ENCODE data around the gene TRAPPC11. TPM values are rescaled to one million over a fixed set of nuclear protein-coding genes. Genes with fewer than 3 reads are reported as not detected.

Gene TRAPPC11
- total RNA-seq, 1 experiment from 2014 or later = 24.6 TPM

DNA sequence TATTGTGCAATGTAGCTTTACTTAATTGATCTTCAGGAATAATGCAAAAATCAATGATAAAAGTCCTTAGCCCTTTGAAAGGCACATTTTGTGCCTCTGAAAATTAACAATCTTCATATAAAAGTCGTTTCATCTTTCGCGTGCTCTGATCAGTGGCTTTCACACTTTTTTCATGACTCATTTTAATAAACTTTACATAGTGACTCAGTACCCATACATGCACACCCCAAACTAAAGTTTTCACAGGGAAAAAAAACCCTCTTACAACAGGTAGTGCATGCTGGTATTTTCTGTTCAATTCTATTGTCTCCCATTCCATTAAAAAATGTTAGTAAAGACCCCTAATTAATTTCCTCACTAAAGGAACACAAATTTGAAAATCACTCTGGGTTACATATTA is 21.6 kb upstream of the TRAPPC11 start:
- DNase-seq (ENCODE audit: low read depth) = peak; percentile 58

DNA sequence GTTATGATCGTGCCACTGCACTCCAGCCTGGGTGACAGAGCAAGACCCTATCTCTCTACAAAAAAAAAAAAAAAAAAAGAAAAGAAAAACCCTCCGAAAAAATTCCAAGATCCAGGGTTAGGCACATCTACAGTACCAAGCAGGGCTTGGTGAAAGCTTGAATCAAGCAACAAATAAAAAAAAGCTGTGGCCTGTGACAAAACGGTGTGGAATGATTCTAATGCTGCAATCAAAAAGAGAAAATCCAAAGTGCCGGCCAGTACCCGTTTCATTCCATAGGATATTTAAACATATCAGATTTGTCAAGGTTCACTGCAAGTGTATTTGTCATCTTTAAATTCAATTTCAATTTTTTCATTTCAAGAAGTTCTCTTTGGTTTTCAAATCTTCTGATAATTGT is 20.7 kb upstream of the TRAPPC11 start:
- peak; percentile 55 for DNase-seq (ENCODE audit: low read depth)

DNA sequence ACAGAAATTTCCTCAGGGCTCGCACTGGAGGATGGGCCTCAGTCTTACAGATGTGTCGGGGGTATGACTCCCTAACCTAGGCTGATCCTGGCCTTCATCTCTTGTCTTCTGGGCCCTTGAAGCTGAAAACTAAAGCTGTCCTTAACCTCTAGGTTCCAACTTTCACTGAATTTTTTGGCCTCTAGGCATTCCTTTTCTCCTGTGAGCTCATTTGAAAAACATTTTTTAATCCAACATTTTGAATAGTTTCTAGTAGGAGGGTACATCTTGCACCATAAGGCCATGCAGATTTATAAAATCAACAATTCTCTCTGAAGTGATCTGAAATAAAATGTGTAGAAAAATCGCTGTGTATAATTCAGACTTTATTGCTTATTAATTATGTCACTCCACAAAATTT is 19.8 kb upstream of the TRAPPC11 start:
- DNase-seq (ENCODE audit: low read depth) = peak; percentile 9

DNA sequence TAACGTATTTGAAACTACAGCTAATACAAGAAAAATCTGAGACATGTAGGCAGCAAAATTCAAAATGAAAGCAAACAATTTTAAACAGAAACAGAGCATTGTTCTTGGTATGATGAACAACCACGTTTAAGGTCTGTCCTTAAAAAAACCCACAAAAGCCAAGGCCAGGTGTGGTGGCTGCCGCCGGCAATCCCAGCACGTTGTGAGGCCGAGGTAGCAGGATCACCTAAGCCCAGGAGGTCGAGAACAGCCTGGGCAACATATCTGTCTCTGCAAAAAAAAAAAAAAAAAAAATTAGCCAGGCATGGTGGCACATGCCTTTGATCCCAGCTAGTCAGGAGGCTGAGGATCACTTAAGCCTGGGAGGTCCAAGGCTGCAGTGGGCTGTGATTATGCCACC is 13.8 kb upstream of the TRAPPC11 start:
- no peak for DNase-seq (ENCODE audit: low read depth)

DNA sequence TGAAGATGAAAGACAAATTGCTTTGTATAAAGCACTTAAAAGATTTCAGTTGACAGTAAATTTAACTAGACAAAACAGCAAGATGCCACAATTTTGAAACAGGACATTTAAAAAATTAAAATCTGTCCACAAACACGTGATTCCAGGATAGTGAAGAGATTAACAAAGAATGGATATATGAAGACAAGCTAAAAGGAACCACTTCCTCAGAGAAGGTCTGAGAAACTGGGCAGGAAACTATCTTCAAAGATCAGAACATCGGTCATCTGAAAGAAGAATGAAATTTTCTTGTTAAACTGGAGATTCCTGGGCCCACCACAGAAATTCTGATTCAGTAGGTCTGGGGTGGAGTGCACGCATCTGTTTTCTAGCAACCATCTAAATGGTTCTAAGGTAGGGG is 1.5 kb upstream of the TRAPPC11 start:
- DNase-seq (ENCODE audit: low read depth) = no peak

DNA sequence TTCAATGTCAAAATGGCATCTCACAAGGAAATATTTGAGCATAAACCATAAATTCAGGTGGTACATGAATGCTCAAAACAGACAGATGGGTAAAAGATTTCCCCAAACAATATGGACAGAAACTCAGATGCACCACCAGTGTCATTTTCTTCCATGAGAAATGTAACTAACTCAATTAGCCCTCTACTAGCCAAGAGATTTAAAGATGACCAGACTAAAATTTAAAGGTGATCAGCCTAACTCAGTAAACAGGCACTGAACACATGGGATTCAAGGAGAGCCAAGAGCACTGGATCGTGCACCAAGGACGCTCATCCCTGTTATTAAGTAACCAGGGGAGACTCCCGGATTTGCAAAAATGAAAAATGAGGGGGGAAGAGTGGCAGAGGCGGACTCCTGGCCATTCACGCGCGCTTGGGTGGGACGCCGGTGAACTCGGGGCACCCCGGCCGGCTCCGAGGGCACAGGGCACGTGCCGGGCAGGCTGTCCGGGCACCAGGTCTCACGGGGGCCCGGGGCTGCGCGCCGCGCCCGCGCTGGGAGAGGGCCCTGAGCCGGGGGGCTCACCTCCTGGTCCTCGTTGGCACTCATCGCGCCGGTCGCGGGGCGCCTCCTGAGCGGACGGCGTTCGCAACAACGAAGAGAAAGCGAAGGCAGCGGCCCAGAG is 598 bp upstream of the TRAPPC11 start:
- peak; percentile 24 for DNase-seq (ENCODE audit: low read depth)

DNA sequence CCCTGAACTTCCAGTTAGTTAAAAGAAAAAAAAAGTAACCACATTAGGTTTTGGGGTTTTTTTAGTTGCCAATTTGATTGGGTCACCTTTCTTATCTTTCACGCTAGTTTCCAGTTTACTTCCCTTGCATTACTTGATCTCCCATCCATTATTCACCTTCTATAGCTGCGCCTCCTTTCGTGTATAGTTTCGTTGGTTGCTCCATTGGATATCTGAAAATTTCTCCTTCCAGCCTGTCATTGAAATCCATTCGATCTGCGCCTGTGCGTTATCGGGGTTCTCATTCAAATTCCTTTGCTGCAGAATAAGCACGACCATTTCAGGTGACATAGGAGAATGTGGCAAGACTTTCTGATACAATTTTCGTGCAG is 764 bp downstream of the TRAPPC11 start:
- DNase-seq (ENCODE audit: low read depth) = no peak

DNA sequence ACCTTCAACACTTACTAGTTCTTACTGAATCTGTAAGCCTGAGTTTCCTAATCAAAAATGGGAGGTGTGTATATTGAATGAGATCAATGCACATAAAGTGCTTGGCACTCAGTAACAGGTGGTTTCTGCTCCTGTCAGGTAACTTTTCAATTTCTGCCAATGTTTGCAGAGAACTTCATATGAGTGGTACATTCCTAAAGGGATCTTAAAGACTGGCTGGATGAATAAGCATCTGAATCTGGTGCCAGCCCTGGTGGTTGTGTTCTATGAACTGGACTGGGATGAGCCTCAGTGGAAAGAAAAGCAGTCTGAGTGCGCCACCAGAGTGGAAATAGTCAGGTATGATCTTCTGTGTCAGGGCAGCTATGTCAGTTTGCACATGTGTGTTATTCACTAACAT is 7.0 kb downstream of the TRAPPC11 start:
- no peak for DNase-seq (ENCODE audit: low read depth)

DNA sequence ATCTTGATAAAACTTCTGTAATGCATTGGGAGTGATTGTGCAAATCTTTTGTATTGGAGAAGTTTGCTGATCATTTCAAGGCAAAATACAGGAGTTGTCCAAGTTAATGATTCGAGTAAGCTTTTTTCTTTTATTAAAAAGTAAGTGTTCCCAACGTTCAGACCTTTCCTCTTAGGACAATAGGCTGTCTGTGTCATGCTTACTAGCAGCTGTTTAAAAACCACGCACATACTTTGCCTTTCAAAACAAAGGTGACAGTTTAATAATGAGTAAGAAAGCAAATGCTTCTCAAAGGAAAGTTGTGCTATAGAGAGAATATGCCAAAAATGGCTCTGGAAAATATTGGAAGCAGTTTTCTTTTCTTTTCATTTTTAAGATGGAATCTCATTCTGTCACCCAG is 11.2 kb downstream of the TRAPPC11 start:
- no peak for DNase-seq (ENCODE audit: low read depth)

DNA sequence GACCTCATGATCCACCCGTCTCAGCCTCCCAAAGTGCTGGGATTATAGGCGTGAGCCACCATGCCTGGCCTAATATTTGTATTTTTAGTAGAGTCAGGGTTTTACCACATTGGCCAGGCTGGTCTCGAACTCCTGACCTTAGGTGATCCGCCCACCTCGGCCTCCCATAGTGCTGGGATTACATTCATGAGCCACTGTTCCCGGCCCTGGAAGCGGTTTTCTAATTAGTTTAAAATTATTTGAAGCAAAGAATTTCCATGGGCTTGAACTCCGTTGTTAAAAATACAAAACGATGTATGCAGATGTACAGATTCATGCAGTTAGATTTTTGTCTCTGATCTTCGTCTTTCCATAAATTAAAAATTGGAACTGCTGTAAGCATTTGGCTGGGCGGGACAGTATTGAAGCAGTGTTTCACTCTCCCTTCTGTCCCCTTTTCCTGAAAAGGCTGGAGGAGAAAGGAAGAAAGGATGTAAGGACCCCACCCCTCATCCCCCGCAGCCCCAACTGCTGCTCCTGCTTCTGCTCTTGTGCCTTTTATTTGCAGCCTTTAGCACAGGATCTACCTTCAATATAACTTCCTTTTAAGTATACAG is 12.0 kb downstream of the TRAPPC11 start:
- no peak for DNase-seq (ENCODE audit: low read depth)

DNA sequence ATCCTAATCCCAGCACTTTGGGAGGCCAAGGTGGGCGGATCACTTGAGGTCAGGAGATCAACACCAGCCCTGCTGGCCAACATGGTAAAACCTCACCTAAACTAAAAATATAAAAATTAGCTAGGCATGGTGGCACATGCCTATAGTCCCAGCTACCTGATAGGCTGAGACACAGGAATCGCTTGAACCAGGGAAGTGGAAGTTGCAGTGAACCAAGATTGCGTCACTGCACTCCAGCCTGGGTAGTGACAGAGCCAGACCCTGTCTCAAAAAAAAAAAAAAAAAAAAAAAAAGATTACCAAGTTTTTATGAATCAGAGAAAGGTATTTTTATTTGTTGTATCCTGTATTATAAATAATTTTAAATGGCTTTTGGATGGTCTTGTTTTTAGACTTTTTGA is 15.1 kb downstream of the TRAPPC11 start:
- DNase-seq (ENCODE audit: low read depth) = no peak

DNA sequence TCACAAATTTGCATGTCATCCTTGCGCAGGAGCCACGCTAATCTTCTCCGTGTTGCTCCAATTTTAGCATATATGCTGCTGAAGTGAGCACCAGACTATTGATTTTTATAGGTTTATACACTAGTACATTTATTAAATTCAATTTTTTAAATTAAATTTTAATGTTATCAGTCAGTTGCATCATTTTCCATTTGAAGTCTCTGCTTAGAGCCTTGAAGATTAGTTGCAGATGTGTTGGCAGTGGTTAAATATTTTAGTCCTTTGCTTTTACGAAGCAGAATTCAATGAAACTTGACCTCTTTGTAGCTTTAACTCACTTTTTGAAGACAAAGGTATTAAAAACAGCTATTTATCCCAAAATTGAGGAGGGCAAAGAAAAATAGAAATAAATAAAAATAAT is 16.5 kb downstream of the TRAPPC11 start:
- no peak for DNase-seq (ENCODE audit: low read depth)

DNA sequence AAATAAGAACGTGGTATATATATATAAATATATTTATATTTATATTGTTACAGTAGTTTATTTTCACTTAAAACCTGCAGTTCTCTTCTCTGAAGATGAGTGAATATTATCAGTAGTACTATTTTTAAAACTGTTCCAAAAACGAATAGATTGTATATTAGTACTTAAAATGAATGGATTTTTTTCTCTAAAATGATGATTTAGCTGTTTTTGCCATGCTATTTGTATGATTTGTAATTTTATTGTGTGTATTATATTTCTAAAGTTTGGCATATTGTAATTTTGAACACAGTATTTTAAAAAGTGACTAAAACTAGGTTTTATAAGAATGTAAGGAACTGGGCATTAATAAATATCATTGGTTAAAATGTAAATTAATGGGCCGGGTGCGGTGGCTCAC is 22.0 kb downstream of the TRAPPC11 start:
- DNase-seq (ENCODE audit: low read depth) = no peak

DNA sequence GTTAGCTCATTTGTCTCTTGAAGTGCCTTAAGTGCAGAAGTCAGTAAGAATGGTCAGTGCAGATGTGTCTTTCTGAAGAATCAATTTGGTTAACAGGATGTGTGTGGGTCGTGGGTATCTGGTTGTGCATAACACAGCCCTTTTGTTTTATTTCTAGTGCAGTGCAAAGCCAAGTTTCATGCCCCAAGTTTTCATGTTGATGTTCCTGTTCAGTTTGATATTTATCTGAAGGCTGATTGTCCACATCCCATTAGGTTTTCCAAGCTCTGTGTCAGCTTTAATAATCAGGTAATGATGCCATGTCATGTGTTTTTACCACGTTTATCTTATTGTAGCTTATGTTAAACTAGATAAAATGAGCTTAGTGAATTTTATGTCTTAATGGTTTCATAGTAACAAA is 27.4 kb downstream of the TRAPPC11 start:
- no peak for DNase-seq (ENCODE audit: low read depth)

DNA sequence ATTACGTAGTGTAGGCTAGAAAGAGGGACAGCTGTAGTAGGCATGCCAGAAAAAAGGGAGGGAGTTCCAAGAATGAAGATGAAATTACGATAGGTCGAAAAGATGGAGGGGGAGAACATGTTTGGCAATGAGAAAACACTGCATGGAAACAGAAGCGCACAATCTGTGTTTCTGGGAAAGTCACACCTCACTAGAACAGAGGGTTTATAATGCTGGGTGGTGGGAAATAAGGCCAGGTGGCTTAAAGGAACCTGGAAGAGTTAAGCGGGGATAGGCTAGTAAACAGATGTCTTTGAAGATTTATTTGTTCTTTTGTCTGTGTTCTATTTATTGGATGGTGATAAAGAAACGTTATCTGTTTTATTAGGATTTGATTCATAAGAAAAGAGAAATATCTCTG is 29.1 kb downstream of the TRAPPC11 start:
- DNase-seq (ENCODE audit: low read depth) = no peak

DNA sequence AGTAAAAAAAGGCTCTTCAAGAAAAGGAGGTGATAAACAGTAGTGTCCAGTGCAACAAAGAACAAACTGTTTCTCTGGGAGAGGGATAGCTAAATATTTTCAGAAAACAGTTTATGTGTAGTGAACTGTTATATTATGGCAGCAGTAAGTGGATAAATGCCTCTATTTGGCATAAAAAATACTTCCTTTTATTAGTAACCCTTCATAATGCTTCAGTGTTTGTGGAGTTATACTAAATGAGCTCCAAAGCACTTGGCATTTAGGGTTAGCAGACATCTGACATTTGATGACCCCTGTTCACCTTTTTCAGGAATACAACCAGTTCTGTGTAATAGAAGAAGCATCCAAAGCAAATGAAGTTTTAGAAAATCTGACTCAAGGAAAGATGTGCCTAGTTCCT is 31.9 kb downstream of the TRAPPC11 start:
- no peak for DNase-seq (ENCODE audit: low read depth)

DNA sequence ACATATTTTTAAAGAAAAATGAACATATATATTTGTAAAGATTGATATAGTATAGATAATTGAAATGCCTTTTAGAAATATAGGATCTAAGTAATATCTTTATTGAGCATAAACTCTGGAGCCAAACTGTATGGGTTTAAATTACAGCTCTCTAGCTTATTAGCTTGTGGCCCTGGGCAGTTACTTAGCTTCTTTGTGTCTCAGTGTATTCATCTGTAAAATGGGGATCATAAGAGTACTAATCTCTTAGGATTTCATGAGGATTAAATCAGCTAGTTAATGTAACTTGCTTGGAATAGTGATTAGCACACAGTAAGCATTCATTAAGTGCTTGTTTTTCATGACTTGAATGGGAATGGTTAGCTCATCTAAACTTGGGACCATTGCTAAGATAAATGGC is 32.8 kb downstream of the TRAPPC11 start:
- DNase-seq (ENCODE audit: low read depth) = no peak

DNA sequence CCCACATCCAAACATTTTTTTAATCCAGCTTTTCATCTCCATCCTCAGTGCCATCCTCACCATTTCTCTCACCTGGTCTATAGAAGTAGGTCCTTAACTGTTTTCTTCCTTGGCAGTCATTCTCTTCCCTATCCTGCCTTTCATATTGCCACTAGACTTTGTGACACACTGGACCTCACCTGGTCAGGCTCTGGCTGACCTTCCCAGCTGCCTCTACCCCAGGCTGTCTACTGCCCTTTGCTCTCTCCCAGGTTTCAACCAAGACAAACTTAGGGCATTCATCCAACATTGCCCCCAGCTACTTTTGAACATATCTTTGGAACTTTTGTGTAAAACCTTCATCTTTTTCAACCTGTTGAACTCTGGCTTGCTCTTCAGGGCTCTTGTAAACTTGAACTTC is 39.8 kb downstream of the TRAPPC11 start:
- DNase-seq (ENCODE audit: low read depth) = no peak

DNA sequence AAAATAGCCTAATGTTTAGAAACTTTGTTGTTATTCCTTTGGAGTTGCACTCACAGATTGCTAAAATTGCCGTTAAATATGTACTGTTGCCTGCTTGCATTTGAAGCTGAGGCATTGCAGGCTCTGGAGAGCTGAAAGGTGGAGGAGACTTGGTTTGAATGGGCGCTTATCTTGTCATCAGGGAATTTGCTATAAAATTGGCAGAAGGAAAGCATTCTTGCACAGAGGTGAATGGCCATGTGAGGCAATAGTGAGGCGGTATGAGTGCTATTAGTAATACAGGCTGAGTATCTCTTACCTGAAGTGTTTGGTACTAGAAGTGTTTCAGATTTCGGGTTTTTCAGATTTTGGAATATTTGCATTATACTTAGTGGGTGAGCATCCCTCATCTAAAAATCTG is 41.3 kb downstream of the TRAPPC11 start:
- DNase-seq (ENCODE audit: low read depth) = no peak

DNA sequence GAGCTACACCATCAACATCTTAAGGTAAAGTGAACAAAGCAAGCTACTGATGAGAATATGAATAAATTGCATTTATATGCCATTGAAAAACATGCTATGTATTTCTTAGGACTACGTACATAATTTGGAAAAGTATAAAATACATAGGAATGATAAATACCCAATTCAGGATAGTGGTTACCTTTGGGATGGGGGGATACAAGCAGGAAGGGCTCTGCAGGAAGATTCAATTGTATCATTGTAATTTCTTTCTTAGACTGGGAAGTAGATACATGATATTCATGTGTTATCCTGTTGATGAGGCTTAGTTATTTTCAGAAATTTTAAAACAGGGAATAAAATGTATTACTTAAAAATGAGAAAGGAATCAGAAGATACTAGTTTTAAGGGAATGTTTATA is 43.4 kb downstream of the TRAPPC11 start:
- DNase-seq (ENCODE audit: low read depth) = no peak

DNA sequence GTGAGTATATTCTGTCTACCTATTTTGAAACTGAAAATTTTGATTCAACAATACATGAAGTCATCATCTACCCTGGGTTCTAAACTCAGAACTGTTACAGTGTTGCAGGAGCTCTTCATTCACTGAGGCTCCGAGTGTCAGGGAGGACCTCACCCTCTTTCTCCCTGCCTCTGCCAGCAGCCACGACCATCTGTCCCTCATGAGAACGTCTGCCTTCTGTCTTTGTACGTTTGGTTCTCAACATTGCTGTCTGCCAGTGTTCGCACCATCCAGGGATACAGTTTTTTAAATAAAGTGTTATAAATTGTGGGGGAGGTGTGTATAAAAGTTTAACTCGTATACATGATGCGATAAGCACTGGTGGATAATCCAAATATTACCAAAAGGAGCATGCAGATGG is 55.5 kb downstream of the TRAPPC11 start:
- no peak for DNase-seq (ENCODE audit: low read depth)

DNA sequence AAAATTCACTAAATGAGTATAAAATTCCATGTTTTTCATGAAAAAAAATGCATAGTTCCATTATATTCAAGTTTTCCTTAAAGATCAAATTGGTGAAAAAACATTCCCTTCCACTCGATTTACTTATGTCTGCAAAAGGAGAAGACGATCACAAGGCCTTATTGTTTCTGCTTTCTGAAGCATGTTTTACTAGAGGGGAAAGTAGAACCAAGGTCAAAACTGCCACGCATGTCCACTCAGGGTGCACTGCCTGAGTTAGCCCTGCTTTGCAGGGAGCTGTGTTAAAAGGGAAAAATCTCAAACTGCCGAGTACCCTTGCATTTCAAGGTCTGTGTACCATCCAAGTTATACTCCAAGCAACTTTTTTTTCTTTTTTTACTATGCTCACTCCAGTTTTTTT is 57.2 kb downstream of the TRAPPC11 start:
- no peak for DNase-seq (ENCODE audit: low read depth)

DNA sequence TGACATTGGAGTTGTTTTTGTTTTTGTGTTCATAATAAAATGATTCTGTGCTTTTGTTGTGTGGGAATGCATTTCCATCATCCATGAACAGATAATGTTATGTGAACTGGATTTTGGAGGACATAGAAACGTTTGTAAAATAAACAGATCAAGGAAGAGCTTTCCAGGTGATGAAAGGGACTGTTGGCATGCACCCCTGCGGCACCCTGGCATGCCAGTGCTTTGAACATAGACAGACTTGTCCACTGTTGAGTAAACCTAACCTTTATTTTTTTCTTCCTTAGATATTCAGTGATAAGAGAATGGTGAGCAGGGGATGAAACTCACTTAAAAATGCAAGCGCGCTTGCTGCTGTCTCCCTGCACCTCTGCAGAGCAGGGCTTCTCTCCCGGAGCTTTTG is 59.8 kb downstream of the TRAPPC11 start:
- no peak for DNase-seq (ENCODE audit: low read depth)

All from M059J (cell line).